Peyer's patch (tissue), 4 donors: ENCODE data around the gene TMEM220.
"Not testable (repeated sequence)": the region's sequence is repeated elsewhere in the genome, so short reads cannot be mapped to it uniquely, and the experiment has no call there.

Experiments
- POLR2A ChIP-seq, 2 donors: fragments of 450-650 bp; IDR thresholded peaks; one replicate each; pipeline ENCODE4 v1.5.1; 2017; ENCODE audit warnings: antibody characterized with exemption in 2 of 2, mild to moderate bottlenecking in 2 of 2, moderate library complexity in 2 of 2
- TF ChIP-seq, protein P1 (sequence below), 6 experiments: fragments of 450-650 bp in 4 of 6; fragments of 200-600 bp in 2 of 6; sonication (generic) in 1 of 6; IDR thresholded peaks; one replicate each; pipeline ENCODE4 v1.5.1; 2017 to 2019; ENCODE audit warnings: antibody characterized with exemption in 6 of 6, mild to moderate bottlenecking in 3 of 6, moderate library complexity in 1 of 6

DNA sequence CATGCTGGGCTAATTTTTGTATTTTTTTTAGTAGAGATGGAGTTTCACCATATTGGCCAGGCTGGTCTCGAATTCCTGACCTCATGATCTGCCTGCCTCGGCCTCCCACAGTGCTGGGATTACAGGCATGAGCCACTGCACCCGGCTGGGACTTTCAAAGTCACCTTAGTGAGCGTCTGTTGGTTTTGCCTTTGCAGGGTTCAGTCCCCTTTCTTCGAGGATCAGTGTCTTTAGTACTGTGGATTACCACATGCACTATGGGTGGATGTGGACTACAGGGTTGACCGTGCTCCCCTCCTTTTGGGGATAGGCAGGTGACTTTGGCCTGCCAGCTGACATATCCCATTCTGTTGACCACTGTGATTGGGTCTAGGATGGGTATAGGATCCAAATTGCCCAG is 2.3 kb upstream of the TMEM220 start:
- TF ChIP-seq, protein P1, sequence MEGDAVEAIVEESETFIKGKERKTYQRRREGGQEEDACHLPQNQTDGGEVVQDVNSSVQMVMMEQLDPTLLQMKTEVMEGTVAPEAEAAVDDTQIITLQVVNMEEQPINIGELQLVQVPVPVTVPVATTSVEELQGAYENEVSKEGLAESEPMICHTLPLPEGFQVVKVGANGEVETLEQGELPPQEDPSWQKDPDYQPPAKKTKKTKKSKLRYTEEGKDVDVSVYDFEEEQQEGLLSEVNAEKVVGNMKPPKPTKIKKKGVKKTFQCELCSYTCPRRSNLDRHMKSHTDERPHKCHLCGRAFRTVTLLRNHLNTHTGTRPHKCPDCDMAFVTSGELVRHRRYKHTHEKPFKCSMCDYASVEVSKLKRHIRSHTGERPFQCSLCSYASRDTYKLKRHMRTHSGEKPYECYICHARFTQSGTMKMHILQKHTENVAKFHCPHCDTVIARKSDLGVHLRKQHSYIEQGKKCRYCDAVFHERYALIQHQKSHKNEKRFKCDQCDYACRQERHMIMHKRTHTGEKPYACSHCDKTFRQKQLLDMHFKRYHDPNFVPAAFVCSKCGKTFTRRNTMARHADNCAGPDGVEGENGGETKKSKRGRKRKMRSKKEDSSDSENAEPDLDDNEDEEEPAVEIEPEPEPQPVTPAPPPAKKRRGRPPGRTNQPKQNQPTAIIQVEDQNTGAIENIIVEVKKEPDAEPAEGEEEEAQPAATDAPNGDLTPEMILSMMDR (IDR thresholded peaks at IDR 0.05) = not testable (repeated sequence)
- not testable (repeated sequence) for TF ChIP-seq POLR2A (IDR thresholded peaks at IDR 0.05)
